HG03469 (cell line): ENCODE measurements around the gene DNMT3B.
A peak's percentile ranks its signal among the peaks of the same experiment; 100 is the strongest.

Source experiments
- ATAC-seq: cut with Tn5 transposase; IDR thresholded peaks from one replicate; pipeline ENCODE4 v1.9.1; 2021; ENCODE audit warnings: mild to moderate bottlenecking, moderate library complexity, moderate number of reproducible peaks; ENCODE audit not compliant: unreplicated experiment

The DNMT3B gene

DNA sequence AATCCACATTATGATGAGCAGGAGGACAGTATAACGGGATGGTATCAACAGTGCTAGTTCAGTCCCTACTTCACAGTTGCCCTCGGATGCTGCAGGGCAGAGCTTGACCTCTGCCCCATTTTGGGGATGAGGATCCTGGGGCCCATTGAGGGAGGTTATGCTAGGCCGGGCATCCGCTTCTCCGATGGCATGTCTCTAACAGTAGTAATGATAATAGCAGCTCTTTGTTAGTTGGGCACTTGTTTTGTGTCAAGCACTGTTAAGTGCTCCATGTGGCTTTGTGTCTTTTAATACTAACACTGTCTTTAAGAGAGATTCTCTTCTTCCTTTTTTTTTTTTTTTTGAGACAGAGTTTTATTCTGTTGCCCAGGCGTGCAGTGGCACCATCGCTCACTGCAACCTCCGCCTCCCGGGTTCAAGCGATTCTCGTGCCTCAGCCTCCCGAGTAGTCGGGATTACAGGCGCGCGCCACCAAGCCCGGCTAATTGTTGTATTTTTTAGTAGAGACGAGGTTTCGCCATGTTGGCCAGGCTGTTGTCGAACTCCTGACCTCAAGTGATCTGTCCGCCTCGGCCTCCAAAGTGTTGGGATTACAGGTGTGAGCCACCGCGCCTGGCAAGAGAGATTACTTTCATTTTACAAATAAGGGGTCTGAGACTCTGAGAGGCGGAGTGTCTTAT, 58.7 kb downstream of the DNMT3B start:
- ATAC-seq: peak; percentile 10

DNA sequence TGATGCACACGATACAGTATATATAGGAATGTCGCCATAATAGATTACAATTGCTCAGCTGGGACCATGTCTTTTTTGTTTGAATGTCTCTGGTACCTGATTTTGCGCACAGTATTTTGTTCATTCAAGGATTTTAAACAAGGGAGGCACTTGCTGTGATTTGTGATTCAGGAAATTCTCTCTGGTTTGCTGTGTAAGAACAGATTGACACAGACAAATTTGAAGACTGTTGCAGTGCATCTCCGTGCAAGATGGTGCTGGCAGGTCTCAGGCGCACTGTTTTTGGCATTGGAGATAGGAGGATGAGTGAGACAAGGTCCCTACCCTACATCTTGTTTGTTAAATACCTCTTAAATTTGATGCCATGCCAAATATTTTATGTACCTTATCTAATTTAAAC, 60.0 kb downstream of the DNMT3B start:
- no peak for ATAC-seq

DNA sequence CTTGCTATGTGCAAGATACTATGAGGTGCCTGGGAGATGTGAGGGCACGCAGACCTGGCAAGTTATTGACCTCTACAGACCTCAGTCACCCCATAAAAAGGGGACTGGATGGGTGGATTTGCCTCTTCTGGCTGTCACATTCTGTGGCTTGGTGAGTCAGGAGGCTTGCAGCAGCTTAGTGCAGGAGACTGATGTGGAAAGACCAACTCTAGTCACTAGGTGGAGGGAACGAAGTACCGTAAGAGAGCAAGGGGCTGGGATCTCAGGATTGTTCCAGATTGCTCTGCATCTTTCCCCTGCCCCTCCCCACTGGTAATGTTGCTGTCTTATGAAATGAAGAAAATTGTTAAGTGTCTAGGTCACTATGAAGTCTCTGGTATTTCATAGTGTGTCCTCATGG, 60.9 kb downstream of the DNMT3B start:
- ATAC-seq: no peak

DNA sequence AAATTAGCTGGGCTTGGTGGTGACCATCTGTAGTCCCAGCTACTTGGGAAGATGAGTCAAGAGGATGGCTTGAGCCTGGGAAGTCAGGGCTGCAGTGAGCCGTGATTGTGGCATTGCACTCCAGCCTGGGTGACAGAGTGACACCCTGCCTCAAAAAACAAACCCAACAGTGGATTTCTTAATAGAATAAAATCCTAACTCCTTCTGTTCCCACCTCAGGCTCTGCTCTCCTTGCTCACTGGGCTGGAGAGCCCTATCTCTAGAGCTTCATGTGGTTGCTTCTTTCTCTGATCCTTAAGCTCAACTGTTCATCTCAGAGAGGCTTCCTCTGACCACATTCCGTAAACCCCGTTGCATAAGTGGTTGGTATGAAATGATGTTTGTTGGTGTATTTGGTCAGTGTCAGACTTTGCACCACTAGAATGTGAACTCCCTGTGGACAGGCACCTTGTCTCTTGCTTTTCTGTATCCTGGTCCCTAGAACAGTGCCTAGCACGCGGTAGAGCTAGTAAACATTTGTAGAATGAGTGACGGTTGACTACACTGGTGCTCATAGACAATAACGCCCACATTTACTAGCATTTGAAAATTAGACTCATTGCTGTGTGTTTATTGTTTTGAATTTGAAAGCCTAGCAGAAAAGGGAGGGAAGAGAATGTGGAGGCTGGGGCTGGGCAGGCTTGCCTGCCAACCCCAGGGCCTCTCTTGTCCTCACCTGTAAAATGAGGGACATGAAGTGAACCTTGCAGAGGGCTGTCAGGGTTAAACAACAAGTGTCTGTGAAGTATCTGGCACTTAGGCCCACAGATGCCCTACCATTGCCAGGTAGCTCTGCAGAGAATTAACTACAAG, 61.8 kb downstream of the DNMT3B start:
- no peak for ATAC-seq

DNA sequence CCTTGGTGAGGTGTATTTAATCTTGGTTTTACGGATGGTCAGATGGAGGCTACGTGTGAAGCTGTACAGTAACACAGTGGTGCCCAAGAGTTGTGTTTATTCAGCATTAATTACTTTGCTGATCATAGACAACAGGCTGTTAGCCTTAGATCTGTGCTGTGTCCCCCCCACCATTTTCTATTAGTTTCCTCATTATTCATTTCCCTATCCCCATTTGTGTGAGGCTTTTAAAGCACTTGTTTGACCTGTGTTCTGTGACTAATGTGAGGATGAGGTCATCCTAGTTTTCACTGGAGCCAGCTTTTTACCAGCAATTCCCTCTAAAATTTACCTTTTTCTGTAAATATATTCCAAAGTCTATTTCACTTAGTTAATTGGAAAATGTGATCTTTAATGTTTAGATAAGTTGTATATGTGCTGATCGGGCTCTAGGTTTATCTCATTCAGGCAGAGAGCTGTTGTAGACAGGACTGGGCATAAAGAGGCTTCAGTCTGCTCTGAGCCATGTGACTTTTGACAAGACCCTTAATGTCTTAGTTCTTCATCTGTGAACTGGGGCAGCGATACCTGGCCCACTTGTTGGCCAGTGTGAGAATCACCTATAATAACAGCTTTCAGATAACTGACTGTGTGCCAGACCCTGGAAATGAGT, 66.0 kb downstream of the DNMT3B start:
- no peak for ATAC-seq

DNA sequence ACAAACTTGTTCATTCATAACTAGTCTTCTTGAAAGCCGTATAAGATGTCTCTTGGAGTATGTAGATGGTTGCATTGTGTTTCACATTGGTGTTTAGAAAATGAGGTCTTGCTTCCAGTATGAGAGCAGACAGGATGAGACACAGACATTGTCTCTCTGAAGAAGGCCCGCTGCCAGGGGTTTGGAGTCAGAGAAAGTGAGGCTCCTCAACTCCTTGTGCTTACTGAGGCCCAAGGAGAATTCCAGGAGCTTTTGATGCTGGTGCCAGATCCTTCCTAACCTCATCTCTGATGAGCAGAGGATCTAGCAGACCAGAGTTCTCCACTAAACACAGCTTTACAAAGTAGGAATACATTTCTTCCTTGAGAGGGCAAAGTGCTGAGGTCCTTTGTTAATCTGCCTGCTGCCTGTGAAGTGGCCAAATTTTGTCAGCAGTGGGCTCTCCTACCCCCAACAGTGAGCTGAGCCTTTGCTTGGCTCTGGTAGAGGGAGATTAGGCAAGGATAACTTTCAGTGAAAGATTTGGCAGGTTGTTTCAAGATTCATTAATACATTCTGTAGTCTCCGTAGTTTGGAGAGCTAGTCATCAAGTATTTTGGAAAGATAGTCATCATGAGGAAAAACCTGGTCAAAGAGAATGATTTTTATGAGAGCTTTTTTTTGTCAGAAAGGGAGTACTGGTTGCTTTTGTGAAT, 67.3 kb downstream of the DNMT3B start:
- no peak for ATAC-seq

DNA sequence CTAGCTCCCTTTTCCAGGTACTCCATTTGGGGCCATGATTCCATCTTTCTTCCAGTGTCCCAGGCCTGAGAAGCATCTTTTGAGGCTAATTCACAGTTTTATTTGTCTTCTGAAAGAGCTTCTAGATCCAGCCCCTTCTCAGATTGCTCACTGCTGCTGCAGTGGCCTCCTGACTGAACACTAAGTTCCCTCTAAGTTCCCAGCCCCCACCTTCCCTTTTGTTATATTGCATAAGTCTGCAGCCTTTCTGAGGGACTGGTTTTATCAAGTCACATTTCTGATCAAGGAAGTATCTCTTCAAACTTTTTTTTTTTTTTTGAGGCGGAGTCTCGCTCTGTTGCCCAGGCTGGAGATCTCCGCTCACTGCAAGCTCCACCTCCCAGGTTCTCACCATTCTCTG, 68.3 kb downstream of the DNMT3B start:
- ATAC-seq: no peak

DNA sequence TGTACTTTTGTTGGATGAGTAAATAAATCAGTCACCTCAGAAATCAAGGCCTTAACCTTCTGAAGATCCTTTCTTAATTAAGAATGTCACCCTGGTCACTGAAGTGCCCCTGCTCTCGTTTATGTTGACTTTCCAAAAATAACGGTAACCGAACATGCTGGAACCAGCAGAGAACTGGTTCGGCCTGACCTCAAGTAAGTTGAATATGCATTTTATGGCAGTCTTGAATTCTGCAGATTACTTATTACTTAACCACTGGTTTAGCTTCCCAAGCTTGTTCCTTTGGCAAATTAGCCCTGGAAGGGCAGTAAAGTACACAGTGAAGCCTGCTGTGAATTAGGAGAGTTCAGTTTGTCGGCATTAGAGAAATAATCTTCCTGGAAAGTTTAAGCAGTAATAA, 69.8 kb downstream of the DNMT3B start:
- ATAC-seq: no peak

DNA sequence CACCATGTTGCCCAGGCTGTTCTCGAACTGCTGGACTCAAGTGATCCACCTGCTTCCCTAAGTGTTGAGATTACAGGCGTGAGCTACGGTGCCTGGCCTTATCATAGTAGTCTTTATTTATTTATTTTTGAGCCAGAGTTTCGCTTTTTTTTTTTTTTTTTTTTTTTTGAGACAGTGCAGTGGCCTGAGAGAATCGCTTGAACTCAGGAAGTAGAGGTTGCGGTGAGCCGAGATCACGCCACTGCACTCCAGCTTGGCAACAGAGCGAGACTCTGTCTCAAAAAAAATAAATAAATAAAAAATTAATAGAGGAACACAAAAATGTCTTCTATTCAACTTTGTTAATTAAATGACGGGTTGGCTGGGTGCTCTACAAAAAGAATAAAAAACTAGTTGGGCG, 70.5 kb downstream of the DNMT3B start:
- ATAC-seq: no peak

DNA sequence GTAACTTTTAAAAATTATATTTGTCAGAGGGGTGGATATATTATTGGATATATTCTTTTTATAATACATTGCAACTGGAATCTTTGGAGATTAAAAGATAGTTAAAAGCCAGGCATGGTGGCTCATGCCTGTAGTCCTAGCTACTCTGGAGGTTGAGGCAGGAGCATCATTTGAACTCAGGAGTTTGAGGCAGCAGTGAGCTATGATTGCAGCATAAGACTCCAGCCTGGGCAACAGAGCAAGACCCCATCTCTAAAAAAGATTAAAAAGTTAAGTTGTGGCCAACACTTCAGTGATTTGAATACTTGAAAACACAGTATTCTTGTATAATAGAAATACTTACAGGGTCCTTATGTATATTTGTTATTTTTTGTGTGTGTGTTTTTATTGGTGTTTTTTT, 72.8 kb downstream of the DNMT3B start:
- ATAC-seq: no peak

DNA sequence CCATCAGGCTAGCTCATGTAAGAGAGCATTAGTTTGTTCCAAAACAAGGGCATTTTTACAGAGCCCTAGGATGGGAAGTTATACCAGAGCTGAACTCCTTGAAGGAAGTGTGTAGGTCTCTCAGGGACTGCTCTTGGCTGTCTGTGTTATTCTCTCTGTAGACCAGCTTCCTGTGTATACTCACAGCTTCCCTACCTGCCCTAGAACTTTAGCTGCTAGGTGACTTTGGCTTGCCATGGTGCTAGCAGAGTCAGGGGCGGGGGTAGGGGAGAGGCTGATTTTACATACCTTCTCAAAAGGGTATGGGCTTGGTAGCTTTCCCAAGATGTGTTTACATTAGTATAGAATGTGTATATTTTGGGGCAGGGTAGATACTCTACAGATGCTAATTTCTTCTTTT, 75.0 kb downstream of the DNMT3B start:
- no peak for ATAC-seq

DNA sequence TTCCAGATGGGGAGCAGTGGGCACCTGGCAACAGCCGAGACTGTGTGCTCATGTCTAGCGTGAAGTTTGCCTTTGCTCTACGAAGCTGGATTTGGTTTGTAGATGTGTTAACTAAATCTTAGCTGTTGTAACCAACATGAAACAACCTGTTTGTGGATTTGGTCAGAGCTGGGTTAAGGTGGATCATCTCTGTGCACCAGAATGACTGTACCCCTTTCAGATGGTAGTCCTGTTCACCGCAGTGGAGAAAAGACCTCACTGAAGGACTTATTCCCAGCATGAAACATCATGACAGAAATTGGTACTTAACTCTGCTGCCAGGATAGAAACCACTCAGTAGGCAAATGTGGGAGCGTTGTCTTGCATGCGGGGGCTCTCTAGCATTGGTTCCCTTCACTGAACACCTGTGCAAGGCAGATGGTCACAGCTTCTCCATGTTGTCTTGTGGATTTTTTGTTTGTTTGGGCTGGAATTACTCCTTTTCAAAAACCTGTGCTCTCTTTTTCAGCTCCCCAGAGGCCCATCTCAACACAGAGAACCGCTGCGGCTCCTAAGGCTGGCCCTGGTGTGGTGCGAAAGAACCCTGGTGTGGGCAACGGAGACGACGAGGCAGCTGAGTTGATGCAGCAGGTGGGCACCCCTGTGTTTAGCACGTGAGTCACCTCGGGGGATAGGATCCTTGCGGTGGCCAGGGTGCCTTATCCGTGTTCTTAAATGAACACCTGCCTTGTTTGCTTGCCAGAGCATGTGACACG, 77.2 kb downstream of the DNMT3B start:
- no peak for ATAC-seq

DNA sequence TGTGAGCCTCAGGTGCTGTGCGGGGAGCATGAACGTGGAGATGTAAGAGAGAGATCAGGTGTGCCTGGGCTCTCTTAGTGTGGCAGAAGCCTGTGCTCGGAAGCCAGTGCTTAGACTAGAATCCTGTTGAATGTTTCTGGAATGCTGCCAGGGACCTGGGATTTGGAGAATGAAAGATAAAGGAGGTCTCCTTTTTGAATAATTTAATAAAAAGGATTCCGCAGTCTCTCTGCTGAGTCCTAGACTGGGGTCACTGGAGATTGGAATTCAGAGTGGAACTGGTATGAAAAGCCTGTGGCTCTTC, 77.7 kb downstream of the DNMT3B start:
- ATAC-seq: no peak

DNA sequence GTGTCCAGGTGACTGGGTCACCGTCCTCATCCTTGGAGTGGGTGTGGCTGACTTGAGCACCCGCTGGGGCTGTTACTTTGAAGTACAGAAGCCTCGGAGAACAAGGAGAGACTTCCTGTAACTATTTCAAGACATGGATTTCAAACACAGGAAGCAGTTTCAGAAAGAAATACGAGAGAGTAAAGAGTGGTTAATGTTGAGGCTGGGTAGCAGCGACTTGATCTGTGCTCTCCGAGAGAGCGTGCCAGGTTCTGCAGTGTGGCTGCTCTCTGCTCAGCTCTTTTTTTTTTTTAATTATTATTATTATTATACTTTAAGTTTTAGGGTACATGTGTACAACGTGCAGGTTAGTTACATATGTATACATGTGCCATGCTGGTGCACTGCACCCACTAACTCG, 79.0 kb downstream of the DNMT3B start:
- no peak for ATAC-seq

DNA sequence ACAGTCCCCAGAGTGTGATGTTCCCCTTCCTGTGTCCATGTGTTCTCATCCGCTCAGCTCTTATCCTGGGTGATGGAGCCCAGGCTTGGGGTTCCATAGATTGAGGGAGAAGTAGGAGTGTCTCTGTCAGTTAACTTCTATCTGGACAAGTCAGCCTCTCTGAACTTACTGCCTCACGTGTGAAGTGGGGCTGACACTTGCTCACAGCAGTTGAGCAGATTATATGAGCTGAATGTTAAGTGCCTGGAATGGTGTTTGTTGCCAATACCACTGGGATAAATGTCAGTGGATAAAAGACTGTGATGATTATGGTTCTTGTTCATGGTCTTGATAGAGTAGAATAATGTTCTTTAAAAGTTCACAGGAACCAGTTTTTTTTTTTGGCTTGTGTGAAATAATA, 79.4 kb downstream of the DNMT3B start:
- ATAC-seq: no peak

DNA sequence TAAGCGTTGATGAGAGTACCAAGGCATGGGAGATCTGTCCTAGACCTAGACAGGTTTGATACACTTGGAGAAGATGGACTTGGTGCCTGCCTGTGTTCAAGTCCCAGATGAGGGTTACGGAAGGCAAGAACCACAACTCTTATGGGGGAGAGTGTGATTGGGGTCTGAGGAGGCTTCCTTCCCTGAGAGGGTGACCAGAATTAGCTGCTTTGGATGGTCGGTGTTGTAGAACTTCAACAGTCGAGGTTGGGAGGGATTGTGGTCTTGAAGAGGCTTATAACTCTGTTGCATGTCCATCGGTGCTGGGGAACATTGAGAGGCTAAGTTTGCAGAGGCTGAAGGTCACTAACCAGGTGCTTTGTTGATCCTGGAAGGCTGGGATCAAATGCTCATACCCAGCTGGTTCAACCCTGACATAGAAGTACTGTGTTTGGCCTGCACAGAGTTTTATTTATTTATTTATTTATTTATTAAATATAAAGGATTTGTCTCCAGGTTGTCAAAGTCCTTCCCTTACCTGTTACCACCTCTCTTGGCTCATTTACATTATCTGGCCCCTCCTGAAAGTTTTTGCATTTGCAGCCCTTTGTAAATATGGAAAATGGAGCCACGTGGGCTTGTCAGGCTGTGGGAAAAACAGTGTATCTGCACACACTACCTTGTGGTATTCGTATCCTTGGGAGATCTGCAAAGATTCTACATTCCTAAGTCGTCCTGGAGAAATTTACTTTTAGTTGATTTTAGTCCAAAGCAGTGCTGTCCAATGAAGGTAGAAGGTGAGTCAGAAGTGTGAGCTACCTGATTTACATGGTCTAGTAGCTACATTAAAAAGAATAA, 80.7 kb downstream of the DNMT3B start:
- ATAC-seq: no peak

DNA sequence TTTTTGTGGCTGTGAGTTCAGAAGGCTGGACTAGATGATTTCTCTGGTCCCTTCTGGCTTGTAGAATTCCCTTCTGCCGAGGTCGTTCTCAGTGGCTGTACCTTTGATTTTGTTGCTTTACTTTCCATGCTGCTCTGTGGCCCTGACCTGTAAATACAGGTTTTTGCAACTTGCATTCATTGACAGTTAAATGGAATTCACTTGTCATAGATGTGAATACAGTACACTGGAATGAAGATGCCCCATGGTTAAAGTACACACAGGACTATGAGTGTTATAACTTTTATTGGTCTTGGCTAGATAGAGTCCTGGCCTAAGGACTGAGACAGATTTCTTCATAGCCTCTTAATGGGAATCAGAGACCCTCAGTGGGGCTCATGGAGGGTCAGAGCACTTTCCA, 83.6 kb downstream of the DNMT3B start:
- ATAC-seq: no peak

DNA sequence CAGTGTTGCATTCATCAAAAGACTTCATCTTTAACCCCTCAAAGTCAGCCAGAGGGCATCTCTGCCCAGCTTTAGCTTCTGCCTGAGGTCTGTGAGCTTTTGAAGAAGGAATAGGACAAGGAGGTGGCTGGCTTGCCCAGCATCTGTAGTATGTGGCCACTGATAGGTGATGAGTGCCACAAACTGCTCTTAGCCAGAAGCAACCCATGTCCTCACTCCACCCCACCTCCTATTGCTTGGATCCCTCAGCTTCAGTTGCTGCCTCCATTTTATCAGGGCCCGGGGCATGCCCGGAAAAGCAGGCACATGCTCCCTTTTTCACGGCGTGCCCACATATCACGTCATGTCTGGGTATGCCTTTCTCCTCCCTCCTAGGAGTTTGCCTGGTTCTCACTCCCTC, 84.7 kb downstream of the DNMT3B start:
- no peak for ATAC-seq

DNA sequence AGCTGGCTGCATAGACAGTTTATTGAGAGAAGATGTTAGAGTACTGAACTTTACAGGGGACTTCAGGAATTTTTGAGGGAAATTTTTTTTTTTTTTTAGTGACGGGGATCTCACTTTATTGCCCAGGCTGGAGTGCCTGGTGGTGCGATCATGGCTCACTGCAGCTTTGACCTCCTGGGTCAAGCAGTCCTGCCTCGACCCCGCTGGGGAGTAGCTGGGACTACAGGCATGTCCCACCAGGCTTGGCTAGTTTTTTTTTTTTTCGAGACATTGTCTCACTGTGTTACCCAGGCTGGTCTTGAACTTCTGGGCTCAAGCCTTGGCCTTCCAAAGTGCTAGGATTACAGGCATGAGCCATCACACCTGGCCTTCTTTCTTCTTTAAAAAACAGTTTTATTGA, 85.8 kb downstream of the DNMT3B start:
- ATAC-seq: no peak

DNA sequence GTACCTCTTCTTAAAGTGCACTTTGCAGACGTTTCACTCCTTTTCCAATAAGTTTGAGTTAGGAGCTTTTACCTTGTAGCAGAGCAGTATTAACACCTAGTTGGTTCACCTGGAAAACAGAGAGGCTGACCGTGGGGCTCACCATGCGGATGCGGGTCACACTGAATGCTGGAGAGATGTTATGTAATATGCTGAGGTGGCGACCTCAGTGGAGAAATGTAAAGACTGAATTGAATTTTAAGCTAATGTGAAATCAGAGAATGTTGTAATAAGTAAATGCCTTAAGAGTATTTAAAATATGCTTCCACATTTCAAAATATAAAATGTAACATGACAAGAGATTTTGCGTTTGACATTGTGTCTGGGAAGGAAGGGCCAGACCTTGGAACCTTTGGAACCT, 86.7 kb downstream of the DNMT3B start:
- ATAC-seq: no peak
